Urinary bladder (tissue), 2 donors: ENCODE data around the gene BATF3. TPM values are rescaled to one million over a fixed set of nuclear protein-coding genes. Genes with fewer than 3 reads are reported as not detected.

Experiments used
- polyA plus RNA-seq: library from polyadenylated mRNA; stranded (reverse); fragments of 200-250 nt; gene quantifications from one replicate; pipeline ENCODE4 v1.2.3, GENCODE V29; 2013
- total RNA-seq: library from RNA; depleted of rRNA; stranded (reverse); fragments of >200 nt; gene quantifications from one replicate; pipeline ENCODE4 v1.2.3, GENCODE V29; 2014
- donor health status: healthy.

Gene BATF3
- total and polyA plus RNA-seq, 2 donors, result 2.3 to 3.7 TPM

Other genes with a start within 250 kb of the BATF3 start
- gene ATF3, start 91.1 kb downstream of the BATF3 start, total RNA-seq, result 20.2 TPM
- gene ATF3, start 91.1 kb downstream of the BATF3 start, polyA plus RNA-seq, result 118 TPM
- gene NSL1, start 91.9 kb upstream of the BATF3 start, total RNA-seq, result 69.2 TPM
- gene NSL1, start 91.9 kb upstream of the BATF3 start, polyA plus RNA-seq, result 30.8 TPM
- gene TATDN3, start 92.1 kb upstream of the BATF3 start, total RNA-seq, result 18.8 TPM
- 13.1 TPM for gene TATDN3, start 92.1 kb upstream of the BATF3 start, polyA plus RNA-seq
- not detected for gene SPATA45, start 147.8 kb upstream of the BATF3 start, total RNA-seq
- not detected for gene SPATA45, start 147.8 kb upstream of the BATF3 start, polyA plus RNA-seq
- 25.2 TPM for gene FLVCR1, start 158.4 kb upstream of the BATF3 start, total RNA-seq
- 4.1 TPM for gene FLVCR1, start 158.4 kb upstream of the BATF3 start, polyA plus RNA-seq